HG02840 (cell line): ENCODE data around the gene OTUD6A.
"Not testable (repeated sequence)": the region's sequence is repeated elsewhere in the genome, so short reads cannot be mapped to it uniquely, and the experiment has no call there.

Source experiments
- ATAC-seq: cut with Tn5 transposase; IDR thresholded peaks from one replicate; pipeline ENCODE4 v1.9.1; 2021; ENCODE audit warnings: mild to moderate bottlenecking, moderate library complexity, moderate number of reproducible peaks; ENCODE audit not compliant: unreplicated experiment, low FRiP score

OTUD6A gene

DNA sequence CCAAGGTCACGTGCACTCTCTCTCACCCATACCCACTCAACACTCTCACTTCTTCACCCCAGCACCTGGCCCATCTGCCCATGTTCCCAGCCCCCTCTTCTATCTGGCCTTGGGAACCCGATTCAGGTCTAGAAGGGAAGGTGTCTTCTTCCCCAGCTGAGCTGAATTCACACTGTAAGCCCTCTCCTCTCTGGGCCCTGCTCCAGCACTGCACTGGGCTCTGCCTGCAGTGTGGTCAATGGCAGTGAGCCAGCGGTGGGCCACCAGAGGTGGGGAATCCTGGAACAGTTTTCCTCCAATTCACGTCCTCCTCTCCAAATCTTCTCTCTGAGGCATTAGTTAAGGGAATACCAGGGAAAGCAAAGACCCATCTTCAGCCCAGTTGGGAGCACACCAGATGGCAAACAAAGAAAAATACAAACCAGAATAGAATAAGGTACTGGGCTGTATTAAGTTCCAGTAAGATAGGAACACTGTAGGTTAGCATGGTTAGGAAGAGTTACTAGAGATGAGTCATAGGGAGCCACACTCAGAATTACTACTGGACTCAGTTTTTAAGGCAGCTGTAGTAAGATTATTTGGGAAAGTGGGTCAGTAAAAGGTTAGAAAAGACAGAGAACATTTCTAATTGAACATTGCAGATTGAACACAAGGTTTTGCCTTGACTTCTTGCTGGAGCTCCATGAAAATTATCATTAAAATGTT lies 17.6 kb upstream of the OTUD6A start:
- no peak for ATAC-seq

- no peak for ATAC-seq
Observed at GRCh38 chrX:70046978-70047377, 15.3 kb upstream of the OTUD6A start.

DNA sequence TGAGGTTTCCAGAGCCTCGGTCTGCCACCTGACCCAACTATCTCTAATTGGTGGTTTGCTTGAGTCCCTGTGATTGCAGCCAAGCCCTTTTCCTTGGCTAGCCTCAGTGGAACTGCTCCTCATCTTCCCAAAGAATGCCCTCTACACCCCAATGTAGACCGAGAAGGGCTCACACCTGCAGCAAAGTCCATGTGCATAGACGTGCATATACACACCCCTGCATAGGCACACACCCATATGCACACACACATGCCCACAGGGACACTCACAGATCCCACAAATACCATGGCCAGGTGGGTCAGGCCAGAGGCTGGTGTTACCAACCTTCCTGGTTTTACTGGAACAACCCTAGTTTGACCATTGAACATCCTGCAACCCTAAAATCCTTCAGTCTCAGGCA lies 12.9 kb upstream of the OTUD6A start:
- no peak for ATAC-seq

GRCh38 chrX:70049925-70050324 lies 12.3 kb upstream of the OTUD6A start, which contains the start of gene AWAT2:
AWAT2 (minus strand) TSS chrX:70049938; CDS start chrX:70049932, 6 bp downstream.
- ATAC-seq = no peak

GRCh38 chrX:70052895-70053615 lies 9.2 kb upstream of the OTUD6A start:
- no peak for ATAC-seq

DNA sequence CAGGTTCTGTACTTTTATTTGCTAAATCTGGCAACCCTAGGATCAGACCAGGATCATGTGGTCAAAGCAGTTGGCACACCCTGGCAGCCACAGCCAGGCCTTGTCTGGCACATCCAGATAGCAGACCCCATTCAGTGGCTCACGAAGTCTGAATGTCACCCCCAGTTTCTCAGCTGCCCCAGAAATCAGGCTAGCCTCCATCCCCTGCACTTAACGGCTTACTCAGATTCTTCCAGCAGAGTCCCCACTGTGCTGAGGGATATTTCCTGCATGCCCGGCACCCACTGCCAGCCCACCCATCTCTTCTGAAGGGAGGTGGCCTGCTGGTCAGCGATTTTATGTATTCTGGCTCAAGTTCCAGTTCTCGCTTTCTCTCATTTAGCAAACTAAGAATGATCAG lies 7.9 kb upstream of the OTUD6A start:
- ATAC-seq = no peak

DNA sequence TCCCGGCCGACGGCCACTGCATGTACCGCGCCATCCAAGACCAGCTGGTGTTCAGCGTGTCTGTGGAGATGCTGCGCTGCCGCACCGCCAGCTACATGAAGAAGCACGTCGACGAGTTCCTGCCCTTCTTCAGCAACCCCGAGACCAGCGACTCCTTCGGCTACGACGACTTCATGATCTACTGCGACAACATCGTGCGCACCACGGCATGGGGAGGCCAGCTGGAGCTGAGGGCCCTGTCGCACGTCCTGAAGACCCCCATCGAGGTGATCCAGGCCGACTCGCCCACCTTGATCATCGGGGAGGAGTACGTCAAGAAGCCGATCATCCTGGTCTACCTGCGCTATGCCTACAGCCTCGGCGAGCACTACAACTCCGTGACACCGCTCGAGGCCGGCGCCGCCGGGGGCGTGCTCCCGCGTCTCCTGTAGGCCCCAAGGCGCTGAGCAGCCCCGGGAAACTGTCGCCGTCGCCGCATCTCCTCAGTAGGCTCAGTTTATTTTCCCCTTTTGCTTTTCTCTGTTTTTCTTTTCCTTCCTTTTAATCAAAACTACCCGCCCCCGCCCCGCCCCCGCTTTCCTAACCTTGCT lies 799 bp downstream of the OTUD6A start:
- ATAC-seq = no peak

- ATAC-seq = no peak
Observed at GRCh38 chrX:70066646-70067045, 4.4 kb downstream of the OTUD6A start.

GRCh38 chrX:70079297-70079696 lies 17.0 kb downstream of the OTUD6A start:
- no peak for ATAC-seq

GRCh38 chrX:70079870-70080269 lies 17.6 kb downstream of the OTUD6A start:
- ATAC-seq = no peak

GRCh38 chrX:70082723-70083122 lies 20.5 kb downstream of the OTUD6A start:
- ATAC-seq = no peak

GRCh38 chrX:70084592-70085240 lies 22.5 kb downstream of the OTUD6A start:
- ATAC-seq = no peak

DNA sequence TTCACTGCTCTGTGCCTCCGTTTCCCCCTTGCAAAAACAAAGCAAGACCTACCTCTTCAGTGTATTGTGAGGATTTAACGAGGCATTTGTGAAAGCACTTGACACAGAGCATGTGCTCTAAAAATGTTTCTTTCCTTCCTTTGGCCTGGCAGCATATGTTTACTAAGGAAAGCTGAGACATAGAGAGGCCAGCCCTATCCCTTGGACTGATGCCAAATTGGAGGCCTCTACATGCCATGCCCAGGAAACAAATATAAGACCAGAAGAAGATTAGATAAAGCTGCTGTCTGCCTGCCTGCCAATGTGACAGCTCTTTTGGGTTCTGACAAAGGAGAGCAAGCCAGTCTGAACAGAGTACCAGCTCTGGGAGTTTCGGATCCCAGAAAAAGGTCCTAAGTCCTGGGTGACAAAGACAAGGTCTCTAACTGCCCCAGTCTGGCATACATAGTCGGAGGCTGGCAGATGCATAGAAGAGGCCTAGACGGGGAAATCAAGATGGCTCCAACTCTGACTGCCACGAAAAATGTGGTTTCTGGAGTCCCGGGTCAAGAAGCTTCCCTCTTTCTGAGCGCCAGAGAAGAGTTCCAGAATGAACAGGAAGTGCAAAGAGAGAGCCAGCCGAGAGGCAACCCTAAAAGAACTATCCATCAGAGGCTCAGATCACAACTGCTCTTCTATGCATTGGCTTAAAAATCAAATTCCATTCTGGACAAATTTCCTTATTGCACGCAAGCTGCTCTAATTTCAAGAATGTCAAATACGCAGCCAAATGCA lies 25.8 kb downstream of the OTUD6A start:
- ATAC-seq = no peak

- no peak for ATAC-seq
Observed at GRCh38 chrX:70088751-70089150, 26.5 kb downstream of the OTUD6A start.

DNA sequence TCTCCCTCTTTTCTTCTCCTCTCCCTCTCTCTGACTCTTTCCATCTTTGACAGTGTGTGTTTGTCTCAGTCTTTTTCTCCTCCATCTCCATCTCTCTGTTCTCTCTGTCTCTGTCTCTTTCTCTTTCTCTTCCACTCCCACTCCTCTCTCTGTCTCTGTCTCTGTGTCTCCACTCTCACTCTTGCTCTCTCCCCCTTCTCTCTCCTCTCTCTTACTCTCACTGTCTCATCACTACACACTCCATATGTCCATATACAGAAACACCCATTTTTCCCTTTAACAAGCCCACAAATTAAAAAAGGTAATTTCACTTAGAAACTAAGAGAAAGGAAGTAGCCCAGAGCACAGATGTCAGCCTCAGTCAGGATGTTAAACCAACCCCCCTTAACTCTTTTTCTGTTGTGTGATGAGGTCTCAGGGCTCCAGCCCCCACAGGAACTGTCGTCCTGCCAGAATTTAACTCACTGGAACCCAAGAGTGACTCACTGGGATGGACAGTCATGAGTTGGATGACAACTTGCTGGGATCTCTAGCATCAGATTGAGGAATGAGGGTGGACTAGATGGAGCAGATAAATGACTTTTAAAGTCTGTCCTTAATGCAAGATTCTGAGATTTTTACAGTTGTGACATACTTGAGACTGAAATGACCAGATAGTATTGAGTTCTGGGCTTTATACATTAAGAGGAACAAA lies 27.5 kb downstream of the OTUD6A start:
- no peak for ATAC-seq

DNA sequence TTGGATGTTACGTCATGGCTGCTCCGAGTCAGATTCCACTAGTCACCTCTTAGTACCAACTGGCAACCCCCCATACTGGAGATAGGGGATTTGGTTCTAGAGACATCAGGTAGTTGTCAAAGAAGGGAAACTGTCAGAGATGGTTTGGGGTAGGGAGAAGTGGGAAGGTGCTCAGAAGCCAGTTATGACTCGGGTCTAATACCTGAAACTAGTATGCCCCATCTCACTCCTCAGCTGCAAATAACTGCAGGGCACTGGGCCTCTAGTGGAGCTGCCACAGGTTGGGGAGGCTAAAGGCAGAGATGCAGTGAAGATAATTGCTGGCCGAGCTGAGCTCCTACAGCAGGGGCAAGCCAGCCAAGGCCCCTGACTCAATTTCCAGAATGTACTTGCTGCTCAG lies 30.0 kb downstream of the OTUD6A start:
- no peak for ATAC-seq

GRCh38 chrX:70096052-70096451 lies 33.8 kb downstream of the OTUD6A start:
- no peak for ATAC-seq

DNA sequence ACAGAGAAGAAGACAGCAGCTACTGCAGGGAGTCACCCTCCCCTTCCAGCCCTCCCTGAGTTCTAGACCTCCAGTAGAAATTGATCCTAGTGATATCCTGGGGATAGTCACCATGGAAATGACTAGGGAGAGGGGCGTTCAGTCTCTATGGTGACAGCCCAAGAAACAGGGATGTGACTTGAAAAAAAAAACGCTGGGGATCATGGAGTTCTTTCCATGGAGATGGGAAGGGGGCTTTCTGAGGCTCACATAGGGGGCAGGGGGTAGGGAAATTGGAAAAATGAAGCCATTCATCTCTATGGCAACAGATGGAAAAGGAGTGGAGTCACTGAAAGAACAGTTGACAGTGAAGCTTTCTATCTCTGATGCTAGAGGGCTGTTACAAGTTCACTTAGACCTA lies 43.0 kb downstream of the OTUD6A start:
- ATAC-seq = no peak

- ATAC-seq = not testable (repeated sequence)
Observed at GRCh38 chrX:70111436-70112026, 49.3 kb downstream of the OTUD6A start.
